ENCODE results near the gene FER1L5.
A peak's percentile ranks its signal among the peaks of the same experiment; 100 is the strongest.

Gene FER1L5

GRCh38 chr2:96698221-96698861 is 55.8 kb downstream of the FER1L5 start:
- DNase-seq, result no peak

- DNase-seq, result no peak
Observed at GRCh38 chr2:96699021-96699420, 56.5 kb downstream of the FER1L5 start.

GRCh38 chr2:96699621-96700020 is 57.1 kb downstream of the FER1L5 start:
- DNase-seq, result no peak

GRCh38 chr2:96700086-96700485 is 57.5 kb downstream of the FER1L5 start:
- no peak for DNase-seq

- no peak for DNase-seq
Observed at GRCh38 chr2:96701636-96702035, 59.1 kb downstream of the FER1L5 start.

- no peak for DNase-seq
Observed at GRCh38 chr2:96702098-96702785, 59.7 kb downstream of the FER1L5 start.

GRCh38 chr2:96703021-96703751 is 60.6 kb downstream of the FER1L5 start:
- DNase-seq, result no peak

GRCh38 chr2:96710985-96711384 is 68.4 kb downstream of the FER1L5 start:
- DNase-seq, result no peak

- DNase-seq, result peak; percentile 22
Observed at GRCh38 chr2:96715658-96716057, 73.1 kb downstream of the FER1L5 start.

- no peak for DNase-seq
Observed at GRCh38 chr2:96716388-96716787, 73.8 kb downstream of the FER1L5 start.

- DNase-seq, result no peak
Observed at GRCh38 chr2:96726131-96726530, 83.6 kb downstream of the FER1L5 start.

GRCh38 chr2:96727431-96727830 is 84.9 kb downstream of the FER1L5 start:
- DNase-seq, result peak; percentile 85 to 86

- no peak for DNase-seq
Observed at GRCh38 chr2:96729748-96730147, 87.2 kb downstream of the FER1L5 start.

GRCh38 chr2:96730212-96730611 is 87.6 kb downstream of the FER1L5 start:
- DNase-seq, result no peak

GRCh38 chr2:96733931-96734330 is 91.4 kb downstream of the FER1L5 start:
- no peak for DNase-seq

GRCh38 chr2:96734880-96735583 is 92.5 kb downstream of the FER1L5 start:
- no peak for DNase-seq

GRCh38 chr2:96737251-96737650 is 94.7 kb downstream of the FER1L5 start:
- no peak for DNase-seq

- DNase-seq, result peak; percentile 21 to 36
Observed at GRCh38 chr2:96737831-96738230, 95.3 kb downstream of the FER1L5 start.

GRCh38 chr2:96739076-96739632 is 96.6 kb downstream of the FER1L5 start:
- no peak for DNase-seq

GRCh38 chr2:96739633-96740428 is 97.3 kb downstream of the FER1L5 start, which contains the start of gene LMAN2L:
LMAN2L (minus strand) TSS chr2:96740064; CDS start chr2:96740040, 24 bp downstream.
- peak; percentile 98 to 99 for DNase-seq

GRCh38 chr2:96747061-96747617 is 104.6 kb downstream of the FER1L5 start:
- DNase-seq, result no peak
